Heart right ventricle (tissue), 16 donors: ENCODE data around the gene RGS12. TPM values are rescaled to one million over a fixed set of nuclear protein-coding genes. Genes with fewer than 3 reads are reported as not detected.
A peak's percentile ranks its signal among the peaks of the same experiment; 100 is the strongest.

Experiments used
- ATAC-seq, 8 donors: fragments of 200-7000 bp; cut with Tn5 transposase; one replicate each; pipeline ENCODE4 v1.9.1; 2020; ENCODE audit warnings: mild to moderate bottlenecking in 8 of 8, moderate library complexity in 8 of 8, moderate number of reproducible peaks in 1 of 8
- DNase-seq, 2 donors: peaks; one replicate each; pipeline ENCODE4 v3.0.0-alpha.2; 2020
- H3K27ac ChIP-seq, 10 donors: fragments of 200-600 bp; sonication (generic) in 2 of 10; one replicate each; pipeline versions ENCODE4 v1.5.0 to v1.8.0; 2020 to 2022; ENCODE audit warnings: mild to moderate bottlenecking in 3 of 10
- H3K27me3 ChIP-seq, 7 donors: fragments of 200-600 bp; one replicate each; pipeline ENCODE4 v1.8.0; 2021 to 2022; ENCODE audit warnings: mild to moderate bottlenecking in 2 of 7
- H3K36me3 ChIP-seq, 9 donors: fragments of 200-600 bp; sonication (generic) in 1 of 9; one replicate each; pipeline versions ENCODE4 v1.5.0 to v1.8.0; 2020 to 2022; ENCODE audit warnings: mild to moderate bottlenecking in 2 of 9
- H3K4me1 ChIP-seq, 9 donors: fragments of 200-600 bp; sonication (generic) in 1 of 9; one replicate each; pipeline versions ENCODE4 v1.5.0 to v1.8.0; 2020 to 2022; ENCODE audit warnings: mild to moderate bottlenecking in 4 of 9
- H3K4me3 ChIP-seq, 10 donors: fragments of 200-600 bp; sonication (generic) in 2 of 10; one replicate each; pipeline versions ENCODE4 v1.5.0 to v1.8.0; 2020 to 2022; ENCODE audit warnings: mild to moderate bottlenecking in 7 of 10, moderate library complexity in 2 of 10
- H3K9me3 ChIP-seq, 11 donors: fragments of 200-600 bp in 10 of 11; sonication (generic) in 2 of 11; one replicate each; pipeline versions ENCODE4 v1.5.0 to v1.8.0; 2013 to 2022; ENCODE audit warnings: mild to moderate bottlenecking in 2 of 11, control low read depth in 1 of 11, moderate library complexity in 1 of 11
- CTCF ChIP-seq, 9 donors: fragments of 200-600 bp; sonication (generic) in 2 of 9; IDR thresholded peaks; one replicate each; pipeline versions ENCODE4 v1.5.0 to v1.8.0; 2021 to 2022; ENCODE audit warnings: antibody characterized with exemption in 9 of 9, mild to moderate bottlenecking in 5 of 9, moderate library complexity in 1 of 9
- WGBS, 2 donors: extraction: QIAGEN DNeasy Blood & Tissue Kit; methylation state at CpG; one replicate each; pipeline ENCODE4 v1.1.7; 2013; ENCODE audit warnings: inconsistent platforms in 1 of 2; 5-methylcytosine and 5-hydroxymethylcytosine counted together
- intact Hi-C, 10 donors: fragments of 100-400 bp; cut with DNase I; formaldehyde crosslinking; loops; one replicate each; pipeline versions ENCODE4 v1.11.1 to v1.14.2; 2022
- polyA plus RNA-seq, 2 donors: library from polyadenylated mRNA; stranded (reverse); fragments of 200-250 nt; gene quantifications; one replicate each; pipeline ENCODE4 v1.2.3, GENCODE V29; 2013
- total RNA-seq, 10 donors: library from RNA; stranded (reverse); fragmentation: NEBNext Ultra II Directional in 3 of 10; extraction: Animal tissue kit (Norgen Biotek cat#: 25700) in 3 of 10; gene quantifications; one replicate each; pipeline versions ENCODE4 v1.2.1 to v1.2.4, GENCODE V29; 2021 to 2023
- donor health status: Arrhythmogenic right ventricular cardiomyopathy.
- donor health status: ischemic (EF 13 %, LVEDD 7.1; RV severe dilation, severe dysfunction).
- donor health status: healthy with polysubstance abuse.
- donor health status: DM: no; HTN: yes; CAD: no.
- donor health status: DM: no; HTN: no; CAD: no.
- donor health status: ischemic (EF 25% LVEDD 6.9; RV normal size, moderate dysfunction).
- donor health status: ischemic (EF 25% LVEDD 5.7; RV mildly dilated, moderate dysfunction).
- donor health status: healthy.
- donor health status: DM: yes; HTN: yes; CAD: no.
- donor health status: Ischemic cardiomyopathy.
- donor health status: ischemic (EF 35%, LVEDD 5.7; RV mildly dilated, moderate dysfunction).
- donor health status: nonischemic (EF 11% LVEDD 7.7; RV severe dilation, severe dysfunction).
- donor health status: DM: yes; HTN: yes; CAD: no.
- donor health status: PGD.
- donor health status: ischemic (EF 29% LVEDD 5.4; RV normal size, mild dysfunction).
- donor health status: nonischemic (EF 23%, LVEDD 6.1; RV moderate dilation, normal function).

The RGS12 gene
- total and polyA plus RNA-seq, 12 donors, result 9.7 to 24.4 (median 13.1) TPM

- ATAC-seq, result no peak
- Histone ChIP-seq H3K4me1 (peaks cover 8 to 63% (median 50%) of the 10 kb centered on the region in 9 donors), H3K9me3 (peaks cover 0 to 1% (median 0%) of the 10 kb centered on the region in 11 donors), H3K36me3 (no peaks in the 10 kb centered on the region), H3K27ac (no peak overlapping the region), H3K27me3 (no peaks in the 10 kb centered on the region), H3K4me3 (no peak overlapping the region)
- intact Hi-C loops, result no loop called here
- TF ChIP-seq CTCF (IDR thresholded peaks at IDR 0.05), result no peak
- no peak for DNase-seq
- WGBS, 2 donors, result 84 to 90% methylated on average over 16 of the region's 16 CpGs
Observed at GRCh38 chr4:3302786-3303564, 10.2 kb downstream of the RGS12 start.

- no peak for DNase-seq
- no peak overlapping the region for H3K27ac ChIP-seq
- no peak for ATAC-seq
- peaks cover 8 to 63% (median 50%) of the 10 kb centered on the region in 9 donors for H3K4me1 ChIP-seq
- no peaks in the 10 kb centered on the region for H3K36me3 ChIP-seq
- 88 to 98% methylated on average over 2 of the region's 2 CpGs for WGBS, 2 donors
- no peaks in the 10 kb centered on the region for H3K27me3 ChIP-seq
- no peak overlapping the region for H3K4me3 ChIP-seq
- intact Hi-C loops, result no loop called here
- TF ChIP-seq CTCF (IDR thresholded peaks at IDR 0.05), result no peak
- no peaks in the 10 kb centered on the region for H3K9me3 ChIP-seq
Observed at GRCh38 chr4:3303565-3303824, 10.7 kb downstream of the RGS12 start.

- intact Hi-C loops, result no loop called here
- Histone ChIP-seq H3K27ac (no peak overlapping the region), H3K36me3 (no peaks in the 10 kb centered on the region), H3K4me1 (peaks cover 8 to 59% (median 48%) of the 10 kb centered on the region in 9 donors), H3K4me3 (peak overlapping the region in 2 of 10 donors; percentile 11 to 24), H3K27me3 (no peaks in the 10 kb centered on the region), H3K9me3 (no peaks in the 10 kb centered on the region)
- DNase-seq (no peak), ATAC-seq (no peak)
- 74 to 84% methylated on average over 15 of the region's 15 CpGs for WGBS, 2 donors
- TF ChIP-seq CTCF (IDR thresholded peaks at IDR 0.05), result no peak
Observed at GRCh38 chr4:3303923-3304710, 11.3 kb downstream of the RGS12 start.

GRCh38 chr4:3304831-3305609, 12.2 kb downstream of the RGS12 start:
- no peaks in the 10 kb centered on the region for H3K9me3 ChIP-seq
- peaks cover 8 to 52% (median 39%) of the 10 kb centered on the region in 9 donors for H3K4me1 ChIP-seq
- no peaks in the 10 kb centered on the region for H3K27me3 ChIP-seq
- ATAC-seq (peak; percentile 19 to 59 (median 50)), DNase-seq (peak in 1 of 2 donors; percentile 44)
- intact Hi-C loops, result no loop called here
- H3K27ac ChIP-seq, result peak overlapping the region in 4 of 10 donors; percentile 2 to 49 (median 26)
- no peaks in the 10 kb centered on the region for H3K36me3 ChIP-seq
- H3K4me3 ChIP-seq, result peak overlapping the region in 4 of 10 donors; percentile 6 to 34 (median 18)
- TF ChIP-seq CTCF (IDR thresholded peaks at IDR 0.05), result no peak
- WGBS, 2 donors, result 46 to 53% methylated on average over 25 of the region's 25 CpGs
